MM.1S (cell line): ENCODE measurements around the gene JDP2.

Experiments
- DNase-seq: peaks from one replicate; pipeline ENCODE4 v3.0.0-alpha.2; 2015
- H2AFZ ChIP-seq: fragments of 300-600 bp; sonication (generic); 2 replicates; pipeline ENCODE4 v1.6.0; 2016; ENCODE audit warnings: antibody characterized with exemption, low read length
- H3F3A ChIP-seq: fragments of 300-600 bp; sonication (generic); 2 replicates; pipeline ENCODE4 v1.6.1; 2016; ENCODE audit warnings: mild to moderate bottlenecking, antibody characterized with exemption, low read length, moderate library complexity, mixed read lengths; ENCODE audit not compliant: insufficient read depth
- H3K27ac ChIP-seq: fragments of 300-600 bp; sonication (generic); 2 replicates; pipeline ENCODE4 v1.5.1; 2016; ENCODE audit warnings: mild to moderate bottlenecking, low read length
- H3K27me3 ChIP-seq: fragments of 300-600 bp; sonication (generic); replicated peaks from 2 replicates; pipeline ENCODE4 v1.6.0; 2016; ENCODE audit warnings: low read length; ENCODE audit not compliant: insufficient read depth
- H3K36me3 ChIP-seq: fragments of 300-600 bp; sonication (generic); replicated peaks from 2 replicates; pipeline ENCODE4 v1.6.1; 2016; ENCODE audit warnings: mild to moderate bottlenecking, low read length, mixed read lengths; ENCODE audit not compliant: insufficient read depth
- H3K4me1 ChIP-seq: fragments of 300-600 bp; sonication (generic); 2 replicates; pipeline ENCODE4 v1.6.1; 2016; ENCODE audit warnings: low read length, mixed read lengths
- H3K4me2 ChIP-seq: fragments of 300-600 bp; sonication (generic); 2 replicates; pipeline ENCODE4 v1.6.0; 2016; ENCODE audit warnings: low read depth, low read length
- H3K4me3 ChIP-seq: fragments of 300-600 bp; sonication (generic); 2 replicates; pipeline ENCODE4 v1.5.1; 2016; ENCODE audit warnings: low read length, mixed read lengths
- H3K79me2 ChIP-seq: fragments of 300-600 bp; sonication (generic); 2 replicates; pipeline ENCODE4 v1.6.1; 2016; ENCODE audit warnings: mixed run types, low read length, mixed read lengths
- H3K9ac ChIP-seq: fragments of 300-600 bp; sonication (generic); 2 replicates; pipeline ENCODE4 v1.6.1; 2016; ENCODE audit warnings: low read length, mixed read lengths
- H3K9me2 ChIP-seq: fragments of 300-600 bp; sonication (generic); replicated peaks from 2 replicates; pipeline ENCODE4 v1.6.1; 2016; ENCODE audit warnings: mild to moderate bottlenecking, low read length, mixed read lengths; ENCODE audit not compliant: insufficient read depth
- H3K9me3 ChIP-seq: fragments of 300-600 bp; sonication (generic); replicated peaks from 2 replicates; pipeline ENCODE4 v1.6.1; 2016; ENCODE audit warnings: mild to moderate bottlenecking, low read length, mixed read lengths; ENCODE audit not compliant: insufficient read depth
- H4K20me1 ChIP-seq: fragments of 300-600 bp; sonication (generic); 2 replicates; pipeline ENCODE4 v1.6.1; 2016; ENCODE audit warnings: mild to moderate bottlenecking, low read length, moderate library complexity, mixed read lengths; ENCODE audit not compliant: insufficient read depth
- EZH2 ChIP-seq: fragments of 300-600 bp; sonication (generic); optimal IDR thresholded peaks from 2 replicates; pipeline ENCODE3; 2017; ENCODE audit warnings: low read depth, mild to moderate bottlenecking, antibody characterized with exemption, low read length, mixed read lengths
- EZH2phosphoT487 ChIP-seq: fragments of 300-600 bp; sonication (generic); IDR thresholded peaks from 2 replicates; pipeline ENCODE4 v1.6.1; 2018; ENCODE audit warnings: antibody characterized with exemption, low read length
- TF ChIP-seq, protein P1 (sequence below): fragments of 300-600 bp; sonication (generic); IDR thresholded peaks from 2 replicates; pipeline ENCODE4 v1.5.1; 2016; ENCODE audit warnings: antibody characterized with exemption, low read length, mixed read lengths

The JDP2 gene

DNA sequence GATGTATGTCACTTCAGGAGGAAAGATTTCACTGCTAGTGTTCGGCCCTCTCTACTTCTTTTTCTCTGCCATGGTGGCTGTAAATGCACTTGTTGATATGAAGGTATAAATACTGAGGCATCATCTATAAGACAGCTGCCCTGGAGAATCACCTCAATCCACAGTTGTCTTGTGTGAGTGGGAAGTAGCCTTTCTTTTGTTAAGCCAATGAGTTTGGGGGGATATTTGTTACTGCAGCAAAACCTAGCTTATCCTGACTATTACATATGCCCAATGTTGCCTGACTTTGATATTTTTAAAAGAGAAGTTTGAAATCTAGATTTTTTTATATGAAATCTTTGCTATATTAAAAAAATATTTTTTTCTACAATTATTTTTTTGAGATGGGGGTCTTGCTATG is 3.3 kb upstream of the JDP2 start:
- DNase-seq: no peak
- Histone ChIP-seq H3K9me2 (no peaks in the 10 kb centered on the region), H3K27ac (no peak overlapping the region), H2AFZ (no peak overlapping the region), H3K79me2 (no peaks in the 10 kb centered on the region), H3K4me1 (peaks cover 10% of the 10 kb centered on the region), H4K20me1 (no peaks in the 10 kb centered on the region), H3K4me2 (no peak overlapping the region), H3K4me3 (no peak overlapping the region), H3K27me3 (no peaks in the 10 kb centered on the region), H3K9ac (no peak overlapping the region), H3K9me3 (no peaks in the 10 kb centered on the region), H3K36me3 (no peaks in the 10 kb centered on the region), H3F3A (no peaks in the 10 kb centered on the region)
- no peak for TF ChIP-seq EZH2
- no peak for TF ChIP-seq EZH2phosphoT487
- TF ChIP-seq, protein P1, sequence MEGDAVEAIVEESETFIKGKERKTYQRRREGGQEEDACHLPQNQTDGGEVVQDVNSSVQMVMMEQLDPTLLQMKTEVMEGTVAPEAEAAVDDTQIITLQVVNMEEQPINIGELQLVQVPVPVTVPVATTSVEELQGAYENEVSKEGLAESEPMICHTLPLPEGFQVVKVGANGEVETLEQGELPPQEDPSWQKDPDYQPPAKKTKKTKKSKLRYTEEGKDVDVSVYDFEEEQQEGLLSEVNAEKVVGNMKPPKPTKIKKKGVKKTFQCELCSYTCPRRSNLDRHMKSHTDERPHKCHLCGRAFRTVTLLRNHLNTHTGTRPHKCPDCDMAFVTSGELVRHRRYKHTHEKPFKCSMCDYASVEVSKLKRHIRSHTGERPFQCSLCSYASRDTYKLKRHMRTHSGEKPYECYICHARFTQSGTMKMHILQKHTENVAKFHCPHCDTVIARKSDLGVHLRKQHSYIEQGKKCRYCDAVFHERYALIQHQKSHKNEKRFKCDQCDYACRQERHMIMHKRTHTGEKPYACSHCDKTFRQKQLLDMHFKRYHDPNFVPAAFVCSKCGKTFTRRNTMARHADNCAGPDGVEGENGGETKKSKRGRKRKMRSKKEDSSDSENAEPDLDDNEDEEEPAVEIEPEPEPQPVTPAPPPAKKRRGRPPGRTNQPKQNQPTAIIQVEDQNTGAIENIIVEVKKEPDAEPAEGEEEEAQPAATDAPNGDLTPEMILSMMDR: no peak

DNA sequence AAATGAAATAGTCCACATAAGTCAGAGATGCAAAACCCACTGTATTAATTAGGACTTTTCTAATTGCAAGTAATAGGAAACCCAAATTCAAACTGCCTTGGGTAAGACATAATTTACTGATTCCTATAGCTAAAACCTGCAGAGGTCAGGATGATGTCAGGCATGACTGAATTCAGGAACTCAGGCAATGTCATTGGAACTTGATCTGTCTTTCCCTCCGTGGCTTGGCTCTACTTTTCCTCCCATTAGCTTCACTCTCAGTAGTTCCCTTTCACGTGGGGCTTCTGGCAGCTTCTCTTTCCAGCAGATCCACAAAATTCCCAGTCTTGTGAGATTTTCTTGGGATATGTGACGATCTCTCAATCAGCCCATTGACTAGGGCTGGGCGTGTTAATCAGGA is 2.4 kb upstream of the JDP2 start:
- Histone ChIP-seq H3F3A (no peaks in the 10 kb centered on the region), H3K9ac (no peak overlapping the region), H3K36me3 (no peaks in the 10 kb centered on the region), H3K27ac (no peak overlapping the region), H3K4me3 (no peak overlapping the region), H4K20me1 (no peaks in the 10 kb centered on the region), H2AFZ (no peak overlapping the region), H3K9me3 (no peaks in the 10 kb centered on the region), H3K4me1 (peaks cover 10% of the 10 kb centered on the region), H3K4me2 (no peak overlapping the region), H3K9me2 (no peaks in the 10 kb centered on the region), H3K27me3 (no peaks in the 10 kb centered on the region), H3K79me2 (no peaks in the 10 kb centered on the region)
- no peak for DNase-seq
- no peak for TF ChIP-seq EZH2phosphoT487
- TF ChIP-seq, protein P1: no peak
- no peak for TF ChIP-seq EZH2

DNA sequence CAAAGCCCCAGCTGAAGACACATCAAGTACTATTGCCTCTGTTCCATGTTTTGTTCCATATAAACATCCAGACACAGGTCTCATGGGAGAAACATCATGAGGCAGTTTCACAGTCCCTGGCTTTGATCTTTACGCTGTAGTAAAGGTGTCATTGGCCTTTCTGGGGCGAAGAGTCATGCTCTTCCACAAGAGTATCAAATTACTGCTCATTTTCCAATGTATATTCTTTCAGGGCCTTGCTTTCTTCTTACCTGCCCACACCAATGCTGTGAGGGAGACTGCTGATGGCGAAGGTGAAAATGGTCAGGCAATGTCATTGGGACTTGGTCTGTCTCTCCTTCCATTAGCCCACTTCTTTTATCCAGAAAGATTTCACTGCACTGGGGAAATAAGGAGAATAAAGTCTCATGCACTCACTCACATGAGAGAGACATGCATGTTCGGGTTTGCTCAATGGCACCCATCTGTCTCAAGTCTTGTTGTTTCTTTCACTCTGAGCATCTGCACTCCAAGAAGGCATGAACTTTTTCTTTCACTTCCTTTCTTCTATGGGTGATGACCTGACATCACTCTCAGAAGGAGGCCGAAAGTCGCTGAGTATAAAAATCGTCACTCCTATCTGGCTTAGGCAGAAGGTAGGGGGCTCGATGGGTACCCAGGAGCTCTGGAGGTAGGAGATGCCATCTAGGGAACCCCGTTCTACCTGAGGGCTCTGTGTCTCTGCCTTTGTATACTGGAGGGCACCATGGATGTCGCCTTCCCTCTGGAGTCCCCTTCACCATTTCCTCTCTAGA is 1.3 kb upstream of the JDP2 start:
- Histone ChIP-seq H2AFZ (peak overlapping the region; percentile 52), H3K9me2 (no peaks in the 10 kb centered on the region), H3K4me3 (peak overlapping the region; percentile 60), H3K27ac (peak overlapping the region; percentile 23; the same call in 1 of the 2 replicates), H3K79me2 (no peaks in the 10 kb centered on the region), H3K9me3 (no peaks in the 10 kb centered on the region), H4K20me1 (no peaks in the 10 kb centered on the region), H3K36me3 (no peaks in the 10 kb centered on the region), H3K9ac (no peak overlapping the region), H3K27me3 (no peaks in the 10 kb centered on the region), H3F3A (no peaks in the 10 kb centered on the region), H3K4me1 (peaks cover 10% of the 10 kb centered on the region), H3K4me2 (peak overlapping the region; percentile 78)
- TF ChIP-seq EZH2phosphoT487: no peak
- TF ChIP-seq, protein P1: no peak
- DNase-seq: peak; percentile 64
